Breast epithelium (tissue), 4 donors: Measurements from ENCODE around the gene JPH4. TPM values are rescaled to one million over a fixed set of nuclear protein-coding genes. Genes with fewer than 3 reads are reported as not detected.

Experiments used
- DNase-seq, 2 donors: peaks; one replicate each; pipeline ENCODE4 v3.0.0-alpha.2; 2019; ENCODE audit warnings: low spot score in 2 of 2
- H3K27ac ChIP-seq, 2 donors: fragments of 200-600 bp; sonication (generic) in 1 of 2; one replicate each; pipeline ENCODE4 v1.5.1; 2016 to 2019; ENCODE audit warnings: mild to moderate bottlenecking in 1 of 2
- H3K27me3 ChIP-seq, 2 donors: fragments of 200-600 bp; sonication (generic) in 1 of 2; one replicate each; pipeline versions ENCODE4 v1.5.1 to v1.6.0; 2017 to 2019; ENCODE audit warnings: control low read depth in 1 of 2, mild to moderate bottlenecking in 1 of 2
- H3K36me3 ChIP-seq: fragments of 200-600 bp; one replicate; pipeline ENCODE4 v1.5.1; 2019
- H3K4me1 ChIP-seq, 2 donors: fragments of 200-600 bp; sonication (generic); one replicate each; pipeline ENCODE4 v1.5.1; 2016 to 2019; ENCODE audit warnings: control low read depth in 1 of 2
- H3K4me3 ChIP-seq, 3 donors: fragments of 200-600 bp; sonication (generic); 1 replicate in 2 of 3; 2 replicates in 1 of 3; pipeline ENCODE4 v1.5.1; 2016 to 2019; ENCODE audit warnings: mild to moderate bottlenecking in 3 of 3, moderate library complexity in 2 of 3
- H3K9me3 ChIP-seq, 2 donors: fragments of 200-600 bp; sonication (generic) in 1 of 2; one replicate each; pipeline ENCODE4 v1.5.1; 2016 to 2019; ENCODE audit warnings: control low read depth in 1 of 2
- CTCF ChIP-seq, 3 donors: fragments of 450-650 bp; IDR thresholded peaks; one replicate each; pipeline ENCODE4 v1.5.1; 2016 to 2017; ENCODE audit warnings: antibody characterized with exemption in 3 of 3, mild to moderate bottlenecking in 3 of 3, moderate library complexity in 3 of 3
- POLR2A ChIP-seq: fragments of 450-650 bp; IDR thresholded peaks from one replicate; pipeline ENCODE4 v1.6.1; 2016; ENCODE audit warnings: antibody characterized with exemption, mild to moderate bottlenecking, moderate library complexity
- POLR2AphosphoS5 ChIP-seq, 3 donors: sonication (generic); formaldehyde crosslinking; IDR thresholded peaks; one replicate each; pipeline ENCODE4 v1.6.1; 2017; ENCODE audit warnings: antibody characterized with exemption in 3 of 3
- intact Hi-C: fragments of 100-400 bp; cut with DNase I; formaldehyde crosslinking; loops from one replicate; pipeline ENCODE4 v1.15.1; 2023; ENCODE audit warnings: low total_unique reads
- total RNA-seq, 3 donors: library from RNA; depleted of rRNA; stranded (reverse); fragments of >200 nt; gene quantifications; one replicate each; pipeline ENCODE4 v1.1.0, GENCODE V29; 2016

The JPH4 gene
- total RNA-seq, 3 donors from 2014 or later = 0.66 to 0.96 (median 0.73) TPM

GRCh38 chr14:23558346-23559009 lies 20.1 kb downstream of the JPH4 start:
- DNase-seq = no peak
- intact Hi-C loops = loop anchor here (10.0 kb wide), 1 partner anchor 254 kb away; the partner anchor contains the start of genes BCL2L2 and PPP1R3E
- H3K27ac ChIP-seq = no peak overlapping the region
- TF ChIP-seq CTCF (IDR thresholded peaks at IDR 0.05) (no peak), POLR2A (no peak), POLR2AphosphoS5 (IDR thresholded peaks at IDR 0.05) (no peak)
- H3K27me3 ChIP-seq = no peaks in the 10 kb centered on the region
- no peaks in the 10 kb centered on the region for H3K36me3 ChIP-seq
- no peak overlapping the region for H3K4me3 ChIP-seq
- no peaks in the 10 kb centered on the region for H3K4me1 ChIP-seq
- H3K9me3 ChIP-seq = no peaks in the 10 kb centered on the region

- no peaks in the 10 kb centered on the region for H3K27me3 ChIP-seq
- TF ChIP-seq POLR2A (no peak), CTCF (IDR thresholded peaks at IDR 0.05) (no peak), POLR2AphosphoS5 (IDR thresholded peaks at IDR 0.05) (no peak)
- H3K4me1 ChIP-seq = no peaks in the 10 kb centered on the region
- no peak for DNase-seq
- H3K27ac ChIP-seq = no peak overlapping the region
- H3K36me3 ChIP-seq = no peaks in the 10 kb centered on the region
- H3K9me3 ChIP-seq = no peaks in the 10 kb centered on the region
- no peak overlapping the region for H3K4me3 ChIP-seq
- intact Hi-C loops = loop anchor here (10.0 kb wide), 1 partner anchor 253 kb away; the partner anchor contains the start of genes BCL2L2 and PPP1R3E
Measured at GRCh38 chr14:23557946-23558345, 20.6 kb downstream of the JPH4 start.

GRCh38 chr14:23557521-23557920 lies 21.1 kb downstream of the JPH4 start:
- TF ChIP-seq POLR2AphosphoS5 (IDR thresholded peaks at IDR 0.05) (no peak), POLR2A (no peak), CTCF (IDR thresholded peaks at IDR 0.05) (no peak)
- DNase-seq = no peak
- Histone ChIP-seq H3K4me3 (peak overlapping the region in 1 of 3 donors; percentile 86), H3K36me3 (no peaks in the 10 kb centered on the region), H3K27ac (peak overlapping the region in 1 of 2 donors; percentile 93), H3K9me3 (no peaks in the 10 kb centered on the region), H3K27me3 (no peaks in the 10 kb centered on the region), H3K4me1 (no peaks in the 10 kb centered on the region)
- intact Hi-C loops = loop anchor here (10.0 kb wide), 1 partner anchor 253 kb away; the partner anchor contains the start of genes BCL2L2 and PPP1R3E

- no peak for DNase-seq
- intact Hi-C loops = loop anchor here (10.0 kb wide), 1 partner anchor 252 kb away; the partner anchor contains the start of genes BCL2L2 and PPP1R3E
Measured at GRCh38 chr14:23556700-23557440, 21.7 kb downstream of the JPH4 start.

More at GRCh38 chr14:23556700-23557440, 21.7 kb downstream of the JPH4 start:
- peak overlapping the region; percentile 75 to 97 (median 86) for H3K4me3 ChIP-seq
- no peaks in the 10 kb centered on the region for H3K36me3 ChIP-seq
- no peaks in the 10 kb centered on the region for H3K27me3 ChIP-seq
- H3K27ac ChIP-seq = peak overlapping the region; percentile 93
- no peaks in the 10 kb centered on the region for H3K4me1 ChIP-seq
- H3K9me3 ChIP-seq = no peaks in the 10 kb centered on the region
- TF ChIP-seq POLR2AphosphoS5 (IDR thresholded peaks at IDR 0.05) = no peak
- no peak for TF ChIP-seq CTCF (IDR thresholded peaks at IDR 0.05)
- no peak for TF ChIP-seq POLR2A
